Measurements from ENCODE around the gene LRP2. TPM values are rescaled to one million over a fixed set of nuclear protein-coding genes. Genes with fewer than 3 reads are reported as not detected.

Gene LRP2
- polyA plus RNA-seq, 1 of the 3 experiments (the other 2 are of a cell fraction), result not detected

- DNase-seq, result no peak
- 27% methylated on average over 3 of the region's 3 CpGs for WGBS (ENCODE audit: low lambda C conversion rate)
- POLR2A ChIA-PET, result no interaction called here
- Histone ChIP-seq H3K79me2 (ENCODE audit: insufficient read depth) (no peaks in the 10 kb centered on the region), H3K9me2 (no peaks in the 10 kb centered on the region), H3K9me3 (no peaks in the 10 kb centered on the region), H3K4me1 (ENCODE audit: control insufficient read depth in 1 of 2, insufficient read depth in 2 of 2, low read depth in 1 of 2, low read length in 1 of 2) (no peaks in the 10 kb centered on the region; a peak in 1 of 4 replicates), H2AFZ (ENCODE audit: low read depth) (no peak overlapping the region), H4K20me1 (ENCODE audit: insufficient read depth) (no peaks in the 10 kb centered on the region), H3K27me3 (ENCODE audit: insufficient read depth) (no peaks in the 10 kb centered on the region), H3K4me3 (ENCODE audit: low read depth in 2 of 2, low read length in 1 of 2) (no peak overlapping the region), H3F3A (replicated peaks; ENCODE audit: insufficient read depth) (no peaks in the 10 kb centered on the region), H3K36me3 (replicated peaks in 1 of 2; ENCODE audit: control insufficient read depth in 1 of 2, insufficient read depth in 2 of 2, low read length in 1 of 2) (no peaks in the 10 kb centered on the region), H3K27ac (ENCODE audit: low read depth in 2 of 2, low read length in 1 of 2) (no peak overlapping the region), H3K9ac (no peak overlapping the region), H3K4me2 (no peak overlapping the region)
- TF ChIP-seq JUND (IDR thresholded peaks at IDR 0.05) (no peak), MXI1 (IDR thresholded peaks at IDR 0.05; ENCODE audit: low read depth, low read length) (no peak), SIN3A (IDR thresholded peaks at IDR 0.05; ENCODE audit: borderline replicate concordance, low read depth, low read length) (no peak), PBX3 (IDR thresholded peaks at IDR 0.05) (no peak), GATA2 (CRISPR knock-in tag; IDR thresholded peaks at IDR 0.05) (no peak), TAF1 (IDR thresholded peaks at IDR 0.05; ENCODE audit: borderline replicate concordance, low read depth, low read length) (no peak), TCF12 (IDR thresholded peaks at IDR 0.05) (no peak), FOSL2 (IDR thresholded peaks at IDR 0.05; ENCODE audit: borderline replicate concordance, low read depth) (no peak), NFIC (IDR thresholded peaks at IDR 0.05; ENCODE audit: borderline replicate concordance) (no peak), NRF1 (IDR thresholded peaks at IDR 0.05; ENCODE audit: low read depth, low read length) (no peak)
- TF ChIP-seq, protein P1, sequence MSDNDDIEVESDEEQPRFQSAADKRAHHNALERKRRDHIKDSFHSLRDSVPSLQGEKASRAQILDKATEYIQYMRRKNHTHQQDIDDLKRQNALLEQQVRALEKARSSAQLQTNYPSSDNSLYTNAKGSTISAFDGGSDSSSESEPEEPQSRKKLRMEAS (IDR thresholded peaks at IDR 0.05; ENCODE audit: low read depth), result no peak
- TF ChIP-seq, protein P2, sequence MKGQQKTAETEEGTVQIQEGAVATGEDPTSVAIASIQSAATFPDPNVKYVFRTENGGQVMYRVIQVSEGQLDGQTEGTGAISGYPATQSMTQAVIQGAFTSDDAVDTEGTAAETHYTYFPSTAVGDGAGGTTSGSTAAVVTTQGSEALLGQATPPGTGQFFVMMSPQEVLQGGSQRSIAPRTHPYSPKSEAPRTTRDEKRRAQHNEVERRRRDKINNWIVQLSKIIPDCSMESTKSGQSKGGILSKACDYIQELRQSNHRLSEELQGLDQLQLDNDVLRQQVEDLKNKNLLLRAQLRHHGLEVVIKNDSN (IDR thresholded peaks at IDR 0.05; ENCODE audit: borderline replicate concordance, low read depth), result no peak
- TF ChIP-seq, protein P3, sequence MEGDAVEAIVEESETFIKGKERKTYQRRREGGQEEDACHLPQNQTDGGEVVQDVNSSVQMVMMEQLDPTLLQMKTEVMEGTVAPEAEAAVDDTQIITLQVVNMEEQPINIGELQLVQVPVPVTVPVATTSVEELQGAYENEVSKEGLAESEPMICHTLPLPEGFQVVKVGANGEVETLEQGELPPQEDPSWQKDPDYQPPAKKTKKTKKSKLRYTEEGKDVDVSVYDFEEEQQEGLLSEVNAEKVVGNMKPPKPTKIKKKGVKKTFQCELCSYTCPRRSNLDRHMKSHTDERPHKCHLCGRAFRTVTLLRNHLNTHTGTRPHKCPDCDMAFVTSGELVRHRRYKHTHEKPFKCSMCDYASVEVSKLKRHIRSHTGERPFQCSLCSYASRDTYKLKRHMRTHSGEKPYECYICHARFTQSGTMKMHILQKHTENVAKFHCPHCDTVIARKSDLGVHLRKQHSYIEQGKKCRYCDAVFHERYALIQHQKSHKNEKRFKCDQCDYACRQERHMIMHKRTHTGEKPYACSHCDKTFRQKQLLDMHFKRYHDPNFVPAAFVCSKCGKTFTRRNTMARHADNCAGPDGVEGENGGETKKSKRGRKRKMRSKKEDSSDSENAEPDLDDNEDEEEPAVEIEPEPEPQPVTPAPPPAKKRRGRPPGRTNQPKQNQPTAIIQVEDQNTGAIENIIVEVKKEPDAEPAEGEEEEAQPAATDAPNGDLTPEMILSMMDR (IDR thresholded peaks at IDR 0.05), result no peak
- CTCF ChIA-PET, result interaction anchor here (1.2 to 6.1 kb wide), 21 partner anchors 9 to 167 kb away, joined by 3 to 94 read pairs (median 8); no protein-coding TSS in a partner anchor
Measured at GRCh38 chr2:169108099-169108884, 254.0 kb downstream of the LRP2 start.

GRCh38 chr2:169107645-169108044 lies 254.7 kb downstream of the LRP2 start:
- Histone ChIP-seq H3K27ac (ENCODE audit: low read depth in 2 of 2, low read length in 1 of 2) (no peak overlapping the region), H4K20me1 (ENCODE audit: insufficient read depth) (no peaks in the 10 kb centered on the region), H3K4me3 (ENCODE audit: low read depth in 2 of 2, low read length in 1 of 2) (no peak overlapping the region), H3F3A (replicated peaks; ENCODE audit: insufficient read depth) (no peaks in the 10 kb centered on the region), H3K9ac (no peak overlapping the region), H3K4me2 (no peak overlapping the region), H3K27me3 (ENCODE audit: insufficient read depth) (no peaks in the 10 kb centered on the region), H3K9me3 (no peaks in the 10 kb centered on the region), H3K79me2 (ENCODE audit: insufficient read depth) (no peaks in the 10 kb centered on the region), H3K36me3 (replicated peaks in 1 of 2; ENCODE audit: control insufficient read depth in 1 of 2, insufficient read depth in 2 of 2, low read length in 1 of 2) (no peaks in the 10 kb centered on the region), H3K4me1 (ENCODE audit: control insufficient read depth in 1 of 2, insufficient read depth in 2 of 2, low read depth in 1 of 2, low read length in 1 of 2) (no peaks in the 10 kb centered on the region; a peak in 1 of 4 replicates), H3K9me2 (no peaks in the 10 kb centered on the region), H2AFZ (ENCODE audit: low read depth) (no peak overlapping the region)
- 46% methylated on average over 2 of the region's 2 CpGs for WGBS (ENCODE audit: low lambda C conversion rate)
- CTCF ChIA-PET, result interaction anchor here (1.3 to 6.1 kb wide), 3 partner anchors 23 to 34 kb away, joined by 5 to 94 read pairs (median 78); no protein-coding TSS in a partner anchor
- POLR2A ChIA-PET, result no interaction called here
- DNase-seq, result no peak
- TF ChIP-seq TCF12 (IDR thresholded peaks at IDR 0.05) (no peak), YY1 (IDR thresholded peaks at IDR 0.05; ENCODE audit: low read depth) (no peak), SIN3A (IDR thresholded peaks at IDR 0.05; ENCODE audit: borderline replicate concordance, low read depth, low read length) (no peak), SMC3 (IDR thresholded peaks at IDR 0.05; ENCODE audit: low read depth, low read length) (no peak), EZH2phosphoT487 (IDR thresholded peaks at IDR 0.05; ENCODE audit: borderline replicate concordance, low read depth) (no peak), NRF1 (IDR thresholded peaks at IDR 0.05; ENCODE audit: low read depth, low read length) (no peak), RCOR1 (IDR thresholded peaks at IDR 0.05; ENCODE audit: low read length) (no peak), JUND (IDR thresholded peaks at IDR 0.05) (no peak), FOXM1 (IDR thresholded peaks at IDR 0.05; ENCODE audit: low read depth) (no peak), CHD2 (IDR thresholded peaks at IDR 0.05; ENCODE audit: low read length, partially characterized antibody) (no peak), TAF1 (IDR thresholded peaks at IDR 0.05; ENCODE audit: borderline replicate concordance, low read depth, low read length) (no peak), ELF1 (IDR thresholded peaks at IDR 0.05) (no peak), FOSL2 (IDR thresholded peaks at IDR 0.05; ENCODE audit: borderline replicate concordance, low read depth) (no peak), FOXJ3 (CRISPR knock-in tag; IDR thresholded peaks at IDR 0.05) (no peak)
- TF ChIP-seq, protein P4, sequence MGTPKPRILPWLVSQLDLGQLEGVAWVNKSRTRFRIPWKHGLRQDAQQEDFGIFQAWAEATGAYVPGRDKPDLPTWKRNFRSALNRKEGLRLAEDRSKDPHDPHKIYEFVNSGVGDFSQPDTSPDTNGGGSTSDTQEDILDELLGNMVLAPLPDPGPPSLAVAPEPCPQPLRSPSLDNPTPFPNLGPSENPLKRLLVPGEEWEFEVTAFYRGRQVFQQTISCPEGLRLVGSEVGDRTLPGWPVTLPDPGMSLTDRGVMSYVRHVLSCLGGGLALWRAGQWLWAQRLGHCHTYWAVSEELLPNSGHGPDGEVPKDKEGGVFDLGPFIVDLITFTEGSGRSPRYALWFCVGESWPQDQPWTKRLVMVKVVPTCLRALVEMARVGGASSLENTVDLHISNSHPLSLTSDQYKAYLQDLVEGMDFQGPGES (IDR thresholded peaks at IDR 0.05; ENCODE audit: low read depth, low read length), result no peak
- TF ChIP-seq, protein P1 (IDR thresholded peaks at IDR 0.05; ENCODE audit: low read depth), result no peak
